Activated T-cell treated with anti-CD3 and anti-CD28 coated beads, Interleukin-2, amount 50 U/mL, for 48 hours (primary cell): ENCODE data around the gene CRYBG1.

Experiments
- DNase-seq, 2 experiments: peaks; one replicate each; pipeline ENCODE4 v3.0.0-alpha.2; 2020

Gene CRYBG1, protein sequence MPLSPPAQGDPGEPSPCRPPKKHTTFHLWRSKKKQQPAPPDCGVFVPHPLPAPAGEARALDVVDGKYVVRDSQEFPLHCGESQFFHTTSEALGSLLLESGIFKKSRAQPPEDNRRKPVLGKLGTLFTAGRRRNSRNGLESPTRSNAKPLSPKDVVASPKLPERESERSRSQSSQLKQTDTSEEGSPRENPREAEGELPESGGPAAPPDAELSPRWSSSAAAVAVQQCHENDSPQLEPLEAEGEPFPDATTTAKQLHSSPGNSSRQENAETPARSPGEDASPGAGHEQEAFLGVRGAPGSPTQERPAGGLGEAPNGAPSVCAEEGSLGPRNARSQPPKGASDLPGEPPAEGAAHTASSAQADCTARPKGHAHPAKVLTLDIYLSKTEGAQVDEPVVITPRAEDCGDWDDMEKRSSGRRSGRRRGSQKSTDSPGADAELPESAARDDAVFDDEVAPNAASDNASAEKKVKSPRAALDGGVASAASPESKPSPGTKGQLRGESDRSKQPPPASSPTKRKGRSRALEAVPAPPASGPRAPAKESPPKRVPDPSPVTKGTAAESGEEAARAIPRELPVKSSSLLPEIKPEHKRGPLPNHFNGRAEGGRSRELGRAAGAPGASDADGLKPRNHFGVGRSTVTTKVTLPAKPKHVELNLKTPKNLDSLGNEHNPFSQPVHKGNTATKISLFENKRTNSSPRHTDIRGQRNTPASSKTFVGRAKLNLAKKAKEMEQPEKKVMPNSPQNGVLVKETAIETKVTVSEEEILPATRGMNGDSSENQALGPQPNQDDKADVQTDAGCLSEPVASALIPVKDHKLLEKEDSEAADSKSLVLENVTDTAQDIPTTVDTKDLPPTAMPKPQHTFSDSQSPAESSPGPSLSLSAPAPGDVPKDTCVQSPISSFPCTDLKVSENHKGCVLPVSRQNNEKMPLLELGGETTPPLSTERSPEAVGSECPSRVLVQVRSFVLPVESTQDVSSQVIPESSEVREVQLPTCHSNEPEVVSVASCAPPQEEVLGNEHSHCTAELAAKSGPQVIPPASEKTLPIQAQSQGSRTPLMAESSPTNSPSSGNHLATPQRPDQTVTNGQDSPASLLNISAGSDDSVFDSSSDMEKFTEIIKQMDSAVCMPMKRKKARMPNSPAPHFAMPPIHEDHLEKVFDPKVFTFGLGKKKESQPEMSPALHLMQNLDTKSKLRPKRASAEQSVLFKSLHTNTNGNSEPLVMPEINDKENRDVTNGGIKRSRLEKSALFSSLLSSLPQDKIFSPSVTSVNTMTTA (N-terminal part only)

DNA sequence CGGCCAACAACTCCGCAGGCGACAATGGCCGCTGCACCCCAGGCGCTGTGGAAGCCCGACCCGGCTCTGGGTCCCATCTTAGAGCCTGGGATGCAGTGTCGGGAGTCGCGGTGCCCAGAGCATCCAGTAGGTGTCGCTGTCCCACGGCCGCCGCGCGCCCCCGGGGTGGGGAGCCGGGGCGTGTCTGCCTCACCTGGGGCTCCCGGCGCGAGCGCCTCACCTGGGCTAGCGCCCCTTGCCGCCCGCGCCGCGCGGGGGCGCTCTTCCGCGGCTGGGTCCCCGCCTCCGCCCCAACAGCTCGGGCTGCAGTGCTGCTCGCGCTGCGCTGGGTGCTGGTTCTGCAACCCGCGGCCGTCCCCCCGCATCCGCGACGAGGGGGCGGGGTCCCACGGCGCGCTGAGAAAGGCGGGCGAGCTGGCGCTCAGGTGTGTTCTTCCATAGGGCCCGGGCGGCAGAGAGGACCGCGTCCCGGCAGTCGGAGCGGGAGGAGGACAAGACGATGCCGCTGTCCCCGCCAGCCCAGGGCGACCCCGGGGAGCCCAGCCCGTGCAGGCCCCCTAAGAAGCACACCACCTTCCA lies at the start of gene CRYBG1:
Gene CRYBG1 (plus strand): TSS at position 308 of the 579 bp plus-strand sequence. CDS start 192 bp downstream, at position 500.
- peak; percentile 86 to 88 for DNase-seq

DNA sequence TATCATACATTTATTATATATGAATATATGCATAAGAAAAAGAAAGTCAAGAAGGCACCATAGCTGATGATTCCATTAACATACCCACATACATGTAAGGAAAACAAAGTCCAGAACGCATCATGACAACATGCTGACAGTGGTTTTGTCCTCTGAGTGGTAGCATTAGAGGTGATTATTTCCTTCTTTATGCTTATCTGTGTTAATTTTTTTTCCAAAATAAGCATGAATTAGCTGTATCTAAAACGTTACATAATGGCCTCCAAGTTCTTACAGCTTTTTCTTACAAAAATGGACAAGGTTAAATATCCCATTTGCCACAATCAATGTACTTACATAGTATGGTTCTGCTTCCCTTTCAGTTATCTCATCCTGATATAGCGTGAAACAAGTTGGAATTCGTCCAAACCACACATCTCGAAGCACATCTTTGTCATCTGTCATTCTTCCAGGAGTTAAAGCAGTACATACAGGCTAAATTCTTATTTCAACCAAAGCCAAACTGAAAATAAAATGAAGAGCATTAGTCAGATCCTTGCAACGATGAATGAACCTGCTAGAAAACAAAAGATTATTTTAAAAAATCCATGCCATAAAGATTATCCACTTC lies 44.6 kb upstream of the CRYBG1 start:
- no peak for DNase-seq

DNA sequence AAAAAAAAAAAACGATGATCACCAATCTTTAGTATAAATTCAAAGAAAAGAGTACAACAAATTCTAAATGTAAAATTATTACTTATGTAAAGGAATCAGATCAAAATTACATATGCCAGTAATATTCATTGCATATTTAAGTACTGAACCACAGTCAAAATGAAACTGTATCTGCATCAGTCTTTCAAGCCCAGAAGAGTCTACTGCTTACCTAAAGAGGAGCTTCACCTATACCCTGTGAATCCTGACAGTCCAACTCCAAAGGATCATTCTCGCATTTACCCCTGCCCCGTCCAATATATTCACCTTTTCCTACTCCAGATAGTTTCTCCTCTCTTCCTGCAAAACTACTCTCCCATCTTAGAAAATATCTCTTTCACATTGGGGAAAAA lies 44.1 kb upstream of the CRYBG1 start:
- DNase-seq: no peak

DNA sequence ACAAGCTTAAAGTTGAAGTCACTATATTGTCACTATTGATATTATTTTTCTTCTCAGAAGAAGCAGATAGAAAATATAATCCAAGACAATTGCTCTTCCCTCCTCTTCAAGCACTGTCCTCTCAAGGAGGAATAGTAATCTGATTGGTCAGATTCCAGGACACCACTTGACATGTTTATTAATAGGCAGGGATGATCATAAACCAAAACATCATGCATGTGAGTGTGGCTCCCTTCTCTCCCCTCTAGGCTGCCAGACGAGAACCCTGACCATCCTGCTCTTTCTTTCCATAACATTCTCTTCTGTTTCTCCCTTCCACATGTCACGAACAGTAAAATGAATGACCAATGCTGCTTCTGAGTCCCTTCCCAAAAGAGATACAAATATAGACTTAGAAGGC lies 42.5 kb upstream of the CRYBG1 start:
- no peak for DNase-seq

DNA sequence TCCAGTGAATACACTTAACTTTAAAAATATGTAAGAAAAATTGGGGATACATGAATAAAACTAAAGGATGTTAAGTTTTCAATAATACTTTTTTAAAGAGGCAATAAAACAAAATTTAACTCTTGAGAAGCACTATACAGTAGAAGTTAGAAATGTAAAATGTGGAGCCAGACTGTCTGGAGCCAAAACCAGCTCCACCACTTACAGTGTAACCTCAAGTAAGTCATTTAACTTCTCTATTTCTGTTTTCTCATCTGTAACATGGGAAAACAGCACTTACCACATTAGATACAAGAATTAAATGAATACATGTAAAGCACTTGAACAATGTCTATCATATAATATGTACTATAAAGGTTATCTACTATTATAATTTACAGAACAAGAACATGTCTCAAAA lies 41.7 kb upstream of the CRYBG1 start:
- no peak for DNase-seq

DNA sequence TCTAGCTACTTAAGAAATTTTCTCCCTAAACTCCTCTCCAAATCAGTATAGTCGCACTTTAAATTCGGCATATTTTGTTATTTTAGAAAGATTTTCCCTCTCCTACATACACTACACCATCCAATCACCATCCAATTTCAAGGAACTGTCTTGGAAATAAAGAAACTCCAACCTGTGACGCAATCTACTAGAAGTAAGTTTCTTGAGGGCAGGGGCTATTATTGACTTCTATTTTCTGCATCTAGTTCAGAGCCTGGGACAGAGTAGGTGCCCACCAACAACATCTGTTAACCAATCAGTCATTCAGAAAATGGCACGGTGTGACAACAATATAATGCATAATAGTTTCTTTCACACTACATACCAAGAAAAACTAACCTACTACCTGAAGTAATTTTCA lies 38.6 kb upstream of the CRYBG1 start:
- no peak for DNase-seq

DNA sequence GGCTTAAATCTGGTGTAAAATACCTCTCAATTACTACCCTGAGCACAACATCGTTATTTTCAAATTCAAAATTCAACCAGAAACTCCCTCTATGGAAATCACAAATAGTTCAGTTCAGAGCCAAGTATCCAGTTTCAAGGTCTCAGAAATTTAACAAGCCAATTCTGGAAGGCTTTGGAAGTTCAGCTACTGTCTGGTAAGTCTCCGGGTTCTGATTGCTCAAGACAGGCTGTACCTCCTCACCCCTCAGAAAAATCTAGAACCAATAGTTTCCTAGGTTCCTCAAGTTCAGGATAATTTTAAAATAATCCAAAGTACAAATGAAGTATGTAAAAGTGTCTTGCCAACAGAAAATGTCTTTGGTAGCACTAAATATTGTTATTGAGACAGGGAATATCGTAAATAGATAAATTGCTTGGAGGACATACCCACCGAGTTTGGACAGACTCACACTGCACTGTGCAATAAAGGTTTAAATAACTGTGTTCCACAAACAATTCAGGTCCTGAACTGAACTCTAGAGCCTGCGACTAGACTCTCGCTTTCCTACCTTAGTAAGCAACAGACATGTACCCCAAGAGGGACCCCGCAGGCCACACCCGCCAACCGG lies 35.7 kb upstream of the CRYBG1 start:
- no peak for DNase-seq

DNA sequence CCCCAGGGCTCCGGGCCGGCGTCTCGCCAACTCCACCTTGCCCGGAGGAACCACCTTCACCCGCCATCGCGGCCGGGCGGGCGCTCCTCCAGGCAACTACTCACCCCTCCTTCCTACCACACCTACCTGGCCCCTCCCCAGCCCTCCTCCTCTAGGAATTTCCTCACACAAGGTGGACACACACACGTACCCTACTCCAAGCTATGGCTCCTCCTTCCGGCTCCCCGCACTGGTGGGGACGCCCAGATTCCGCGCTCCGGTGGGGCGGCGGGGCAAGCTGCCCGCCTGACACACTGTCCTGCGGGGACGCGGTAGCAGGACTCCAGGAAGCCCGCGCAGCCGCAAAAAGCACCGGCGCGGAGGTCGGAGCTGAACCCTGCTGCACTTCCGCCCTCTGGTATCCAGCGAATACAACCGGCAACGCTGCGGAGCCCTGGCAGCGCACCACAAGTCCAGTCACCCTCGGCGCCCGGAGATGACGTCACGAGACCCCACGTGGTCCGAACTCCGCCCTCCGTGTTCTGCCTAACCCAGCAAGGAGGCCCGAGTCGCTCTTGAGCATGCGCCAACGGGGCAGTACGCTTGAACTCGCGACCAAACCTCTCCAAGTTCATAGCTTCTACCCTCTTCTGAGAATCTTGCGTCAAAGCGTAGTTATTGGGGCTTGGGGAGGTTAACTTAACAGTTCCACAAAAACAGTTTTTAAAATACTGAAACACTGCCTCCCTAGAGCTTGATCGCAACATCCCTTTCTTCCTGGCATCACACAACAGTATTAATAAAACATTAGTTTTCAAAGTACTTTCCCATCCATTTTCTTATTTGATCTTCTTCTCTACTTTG lies 35.0 kb upstream of the CRYBG1 start, which contains the start of gene ATG5:
Gene ATG5 (minus strand): TSS at position 425 of the 843 bp plus-strand sequence. CDS start 9,552 bp downstream, outside the sequence.
- peak; percentile 100 for DNase-seq

DNA sequence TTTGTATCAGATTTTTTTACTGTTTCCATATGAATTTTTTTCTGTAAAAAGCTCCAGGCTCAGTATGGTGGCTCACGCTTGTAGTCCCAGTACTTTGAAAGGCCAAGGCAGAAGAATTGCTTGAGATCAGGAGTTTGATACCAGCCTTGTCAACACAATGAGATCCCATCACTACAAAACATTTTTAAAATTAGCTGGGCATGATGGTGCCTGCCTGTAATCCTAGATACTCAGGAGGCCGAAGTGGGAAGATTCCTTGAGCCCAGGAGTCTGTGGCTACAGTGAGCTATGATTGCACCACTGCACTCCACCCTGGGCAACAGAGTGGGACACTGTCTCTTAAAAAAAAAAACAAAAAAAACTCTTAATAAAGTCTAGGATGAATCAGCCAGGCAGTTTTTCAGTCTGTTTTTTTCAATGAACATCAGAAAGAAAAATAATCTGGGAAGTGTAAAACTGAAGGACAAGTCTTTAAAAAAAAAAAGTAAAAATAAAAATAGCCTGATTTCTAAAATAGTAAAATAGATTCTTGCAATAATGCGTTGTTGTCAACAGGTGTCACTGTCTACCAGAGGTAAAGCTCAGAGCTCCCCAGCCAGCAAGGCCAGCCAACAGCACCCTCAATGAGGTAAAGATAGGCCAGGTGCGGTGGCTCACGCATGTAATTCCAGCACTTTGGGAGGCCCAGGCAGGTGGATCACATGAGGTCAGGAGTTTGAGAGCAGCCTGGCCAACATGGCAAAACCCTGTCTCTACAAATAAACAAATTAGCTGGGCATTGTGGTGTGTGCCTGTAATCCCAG lies 25.7 kb upstream of the CRYBG1 start:
- peak; percentile 48 to 59 for DNase-seq

DNA sequence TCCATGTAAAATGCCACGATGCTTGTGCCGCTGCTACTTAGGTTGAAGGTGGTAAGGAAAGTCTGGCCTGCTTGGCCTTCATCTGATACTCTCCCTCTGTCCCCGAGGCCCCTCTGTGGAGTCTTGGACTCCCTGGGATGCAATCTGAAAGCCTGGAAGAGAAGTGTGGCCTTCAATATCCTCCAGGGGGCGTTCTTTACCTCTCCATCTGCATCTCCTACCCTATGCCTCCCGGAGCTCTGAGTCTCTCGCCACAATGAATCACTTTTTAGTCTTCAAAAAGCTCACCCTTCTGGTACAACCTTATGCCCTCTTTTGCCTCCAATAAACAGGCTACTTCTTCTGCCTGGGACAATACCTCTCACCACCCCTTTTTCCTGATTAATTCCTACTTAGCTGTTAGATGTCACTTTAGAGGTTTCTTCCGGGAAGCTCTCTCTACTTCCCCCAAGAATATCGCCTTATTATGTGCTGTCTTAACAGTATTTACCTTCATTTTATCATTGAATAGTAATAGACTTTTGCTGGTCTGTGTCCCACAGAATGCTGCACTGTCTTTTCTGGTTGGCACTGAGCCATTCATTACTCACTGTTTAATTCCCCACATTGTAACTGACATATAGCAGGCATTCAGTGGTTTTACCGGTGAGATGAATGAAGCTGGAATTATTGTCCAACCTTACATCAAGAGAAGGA lies 21.0 kb upstream of the CRYBG1 start:
- DNase-seq: peak; percentile 47 to 62

DNA sequence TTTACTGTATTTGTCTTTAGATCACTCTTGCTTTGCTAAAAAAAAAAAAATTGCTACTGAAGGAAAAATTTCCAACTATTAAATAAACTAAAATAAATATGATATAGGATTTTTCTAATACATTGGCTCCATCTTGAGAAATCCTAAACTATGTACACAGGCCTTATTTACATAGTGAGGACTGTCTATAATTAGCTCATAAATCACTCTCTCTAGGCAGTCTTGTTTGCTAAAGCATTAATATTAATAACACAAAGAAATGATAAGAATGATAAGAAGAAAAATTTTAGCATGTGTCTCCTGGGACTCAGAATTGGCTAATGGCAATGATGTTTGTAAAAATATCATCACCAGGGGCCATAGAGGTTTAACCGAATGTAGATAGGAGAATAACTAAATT lies 13.3 kb upstream of the CRYBG1 start:
- no peak for DNase-seq

DNA sequence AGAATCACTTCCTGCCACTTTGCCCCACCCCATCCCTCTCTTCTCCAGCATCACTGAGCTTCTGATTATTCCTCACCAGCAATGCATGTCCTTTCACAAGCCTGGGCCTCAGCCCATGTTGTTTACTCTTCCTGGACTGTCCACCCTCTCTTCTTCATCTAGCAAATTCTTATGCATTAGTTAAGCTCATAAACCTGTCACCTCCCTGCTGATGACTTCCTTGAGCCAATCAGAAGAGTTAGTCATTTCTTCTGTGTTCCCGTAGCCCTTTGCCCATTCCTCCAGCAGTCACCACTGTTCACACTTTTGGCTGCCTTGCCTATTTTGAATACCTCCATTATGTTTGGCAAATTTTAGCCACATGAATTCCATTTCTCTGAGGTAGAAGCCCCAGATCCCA lies 4.1 kb upstream of the CRYBG1 start:
- no peak for DNase-seq

DNA sequence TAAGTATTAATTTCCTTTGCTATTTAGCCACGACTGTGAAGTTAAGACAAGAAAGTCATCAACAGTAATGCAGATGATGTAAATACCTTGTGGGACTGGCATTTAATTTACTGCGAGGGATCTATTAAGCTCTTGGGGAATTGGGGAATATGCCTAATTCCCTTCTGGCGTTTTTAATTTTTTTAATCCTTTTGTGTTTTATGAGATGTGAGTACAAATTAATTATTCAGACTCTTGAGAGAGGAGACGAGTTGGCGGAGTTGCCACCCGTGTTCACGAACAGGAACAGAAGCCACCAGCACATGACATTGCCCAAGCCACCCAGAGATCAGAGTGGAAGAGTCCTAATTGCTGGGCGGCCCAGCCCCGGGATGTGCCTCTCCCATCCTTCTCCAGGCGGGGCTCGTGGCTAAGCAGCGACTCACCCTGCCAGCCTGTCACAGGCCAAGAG lies 533 bp upstream of the CRYBG1 start:
- no peak for DNase-seq

DNA sequence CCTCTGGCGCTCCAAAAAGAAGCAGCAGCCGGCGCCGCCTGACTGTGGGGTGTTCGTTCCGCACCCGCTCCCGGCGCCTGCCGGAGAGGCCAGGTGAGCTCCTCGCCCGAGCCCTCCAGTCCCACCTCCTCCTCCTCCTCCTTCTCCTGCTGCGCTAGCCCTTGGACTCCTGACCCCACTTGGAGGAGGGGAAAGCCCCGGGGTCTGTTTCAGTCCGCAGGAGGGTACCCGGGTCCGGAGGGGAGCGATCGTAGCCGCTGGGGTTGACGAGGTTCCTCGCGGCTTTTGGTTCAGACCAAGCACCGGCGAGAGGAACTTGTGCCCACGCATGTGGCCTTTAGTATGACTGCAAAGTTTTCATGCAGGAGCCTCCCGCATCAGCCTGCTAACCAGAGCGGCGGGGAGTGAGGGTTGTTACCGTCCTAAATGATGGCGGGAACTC lies 493 bp downstream of the CRYBG1 start:
- peak; percentile 60 to 65 for DNase-seq

DNA sequence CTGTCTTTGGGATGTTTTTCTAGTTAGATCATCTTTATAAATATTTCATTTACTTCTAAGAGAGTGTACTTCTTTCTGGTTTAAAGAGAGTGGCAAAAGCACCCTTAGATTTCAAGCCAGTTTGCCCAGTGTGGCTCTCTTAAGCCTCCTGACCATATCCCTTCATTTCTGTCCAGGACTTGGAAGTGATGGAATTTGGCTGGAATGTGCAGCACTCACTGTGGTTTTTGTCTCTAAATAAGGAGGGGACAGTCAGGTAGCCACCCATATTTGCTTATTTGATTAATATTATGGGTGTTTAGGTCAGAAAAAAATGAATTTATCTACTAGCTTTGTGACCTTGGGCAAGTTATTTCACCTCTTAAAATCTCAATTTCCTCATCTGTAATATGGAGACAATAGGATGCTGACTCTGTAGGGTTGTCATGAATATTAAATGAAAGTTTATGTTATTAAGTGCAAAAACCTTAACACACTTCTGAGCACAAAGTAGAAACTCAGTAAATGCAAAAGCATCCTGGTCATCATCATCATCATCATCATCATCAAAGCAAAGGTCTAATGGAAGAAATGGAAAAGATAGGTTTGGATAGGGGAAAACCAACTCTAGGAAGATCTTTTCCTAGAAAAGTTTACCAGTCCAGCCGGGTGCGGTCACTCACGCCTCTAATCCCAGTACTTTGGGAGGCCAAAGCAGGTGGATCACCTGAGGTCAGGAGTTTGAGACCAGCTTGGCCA lies 3.1 kb downstream of the CRYBG1 start:
- no peak for DNase-seq

DNA sequence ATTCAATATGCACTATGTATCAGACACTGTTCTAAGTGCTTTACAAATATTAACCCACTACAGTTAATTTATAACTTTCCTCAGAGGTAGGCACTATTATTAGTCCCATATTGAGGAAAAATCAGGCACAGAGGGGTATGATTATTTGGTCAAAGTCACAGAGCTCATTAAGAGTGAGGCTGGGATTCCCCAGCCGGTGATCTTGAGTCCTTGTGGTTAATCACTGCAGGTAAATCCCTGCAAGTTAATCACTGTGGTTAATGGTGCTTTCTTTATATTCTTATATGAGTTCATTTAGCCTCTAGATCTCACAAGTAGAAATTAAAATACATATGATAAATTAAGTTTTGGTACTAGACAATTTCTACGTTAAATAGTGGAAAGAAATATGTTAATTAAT lies 9.2 kb downstream of the CRYBG1 start:
- no peak for DNase-seq

DNA sequence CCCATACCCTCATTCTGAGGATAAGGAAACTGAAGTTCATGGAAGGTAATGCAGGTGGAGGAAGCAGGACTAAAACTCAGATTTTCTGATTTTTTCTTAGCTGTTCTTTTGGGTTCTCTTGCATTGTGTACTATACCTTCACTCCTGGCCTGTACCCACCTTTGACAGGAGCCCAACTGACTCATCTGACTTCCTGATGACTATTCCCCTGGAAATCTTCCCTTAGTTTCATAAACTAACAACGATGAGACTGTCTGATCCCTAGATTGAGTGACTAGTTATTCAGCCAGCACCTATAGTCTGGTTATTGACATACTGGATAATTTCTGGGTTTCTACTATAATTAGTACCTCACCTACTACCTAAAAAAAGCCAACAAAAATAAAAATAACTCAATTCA lies 10.1 kb downstream of the CRYBG1 start:
- no peak for DNase-seq

DNA sequence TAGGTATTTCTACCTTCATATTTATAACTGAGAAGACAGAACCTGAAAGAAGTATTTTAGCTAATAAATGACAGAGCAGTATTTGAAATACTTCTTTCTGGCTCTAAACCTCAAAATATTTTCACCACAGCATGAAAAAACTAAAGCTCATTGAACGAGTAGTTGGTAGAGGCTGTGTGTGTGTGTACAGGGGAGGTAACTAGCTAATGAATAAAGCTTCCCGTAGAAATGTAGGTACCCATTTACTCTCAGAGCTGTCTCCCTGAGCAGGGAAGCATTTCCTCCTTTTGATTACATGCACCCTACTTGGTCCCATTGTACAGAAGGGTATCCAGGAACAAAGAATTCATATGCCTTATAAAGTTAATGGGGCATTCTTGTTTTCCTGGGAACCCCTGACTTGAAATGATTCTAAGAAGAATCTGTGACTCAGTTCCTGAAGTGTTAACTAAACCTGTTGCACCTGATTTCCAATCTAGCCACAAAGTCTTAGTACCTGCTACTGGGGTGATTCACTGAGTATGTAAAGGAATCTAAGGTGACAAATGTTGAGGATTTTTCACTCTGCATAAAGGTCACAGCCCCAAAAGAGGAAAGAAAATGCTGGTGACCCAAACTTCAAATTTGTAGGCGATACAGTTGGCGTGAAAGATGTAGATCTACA lies 12.5 kb downstream of the CRYBG1 start:
- no peak for DNase-seq
